Sigmoid colon (tissue), 4 donors: ENCODE results near the gene ZDHHC5.

Experiments used
- POLR2A ChIP-seq, 2 donors: fragments of 450-650 bp; IDR thresholded peaks; one replicate each; pipeline ENCODE4 v1.6.1; 2016; ENCODE audit warnings: antibody characterized with exemption in 2 of 2, mild to moderate bottlenecking in 2 of 2, moderate library complexity in 2 of 2
- POLR2AphosphoS5 ChIP-seq, 4 donors: sonication (generic); formaldehyde crosslinking; IDR thresholded peaks; one replicate each; pipeline ENCODE4 v1.6.1; 2017; ENCODE audit warnings: antibody characterized with exemption in 4 of 4
- TF ChIP-seq, protein P1 (sequence below), 4 experiments: fragments of 450-650 bp in 3 of 4; fragments of 200-600 bp in 1 of 4; IDR thresholded peaks; one replicate each; pipeline ENCODE4 v1.5.1; 2016 to 2019; ENCODE audit warnings: antibody characterized with exemption in 4 of 4, mild to moderate bottlenecking in 3 of 4, moderate library complexity in 2 of 4

- no peak for TF ChIP-seq POLR2AphosphoS5 (IDR thresholded peaks at IDR 0.05)
- TF ChIP-seq, protein P1, sequence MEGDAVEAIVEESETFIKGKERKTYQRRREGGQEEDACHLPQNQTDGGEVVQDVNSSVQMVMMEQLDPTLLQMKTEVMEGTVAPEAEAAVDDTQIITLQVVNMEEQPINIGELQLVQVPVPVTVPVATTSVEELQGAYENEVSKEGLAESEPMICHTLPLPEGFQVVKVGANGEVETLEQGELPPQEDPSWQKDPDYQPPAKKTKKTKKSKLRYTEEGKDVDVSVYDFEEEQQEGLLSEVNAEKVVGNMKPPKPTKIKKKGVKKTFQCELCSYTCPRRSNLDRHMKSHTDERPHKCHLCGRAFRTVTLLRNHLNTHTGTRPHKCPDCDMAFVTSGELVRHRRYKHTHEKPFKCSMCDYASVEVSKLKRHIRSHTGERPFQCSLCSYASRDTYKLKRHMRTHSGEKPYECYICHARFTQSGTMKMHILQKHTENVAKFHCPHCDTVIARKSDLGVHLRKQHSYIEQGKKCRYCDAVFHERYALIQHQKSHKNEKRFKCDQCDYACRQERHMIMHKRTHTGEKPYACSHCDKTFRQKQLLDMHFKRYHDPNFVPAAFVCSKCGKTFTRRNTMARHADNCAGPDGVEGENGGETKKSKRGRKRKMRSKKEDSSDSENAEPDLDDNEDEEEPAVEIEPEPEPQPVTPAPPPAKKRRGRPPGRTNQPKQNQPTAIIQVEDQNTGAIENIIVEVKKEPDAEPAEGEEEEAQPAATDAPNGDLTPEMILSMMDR (IDR thresholded peaks at IDR 0.05): no peak
- TF ChIP-seq POLR2A (IDR thresholded peaks at IDR 0.05): no peak
These were observed 67.8 kb downstream of the ZDHHC5 start for GRCh38 chr11:57735619-57736298.
